AG10803 (cell line): ENCODE results near the gene IGFBP2.
A peak's percentile ranks its signal among the peaks of the same experiment; 100 is the strongest.

Source experiments
- DNase-seq: peaks from one replicate; pipeline ENCODE4 v3.0.0; 2010; ENCODE audit warnings: low read depth
- H3K4me3 ChIP-seq: 2 replicates; pipeline ENCODE4 v1.5.1; 2011; ENCODE audit warnings: mild to moderate bottlenecking, low read length, control low read depth
- CTCF ChIP-seq: conservative IDR thresholded peaks from 2 replicates; pipeline ENCODE4 v1.5.1; 2011; ENCODE audit warnings: mild to moderate bottlenecking, low read length, control low read depth, inconsistent platforms

The IGFBP2 gene

GRCh38 chr2:216643986-216644659 is 10.9 kb downstream of the IGFBP2 start:
- no peak for TF ChIP-seq CTCF
- no peak for DNase-seq
- no peak overlapping the region for H3K4me3 ChIP-seq

- no peak for DNase-seq
- H3K4me3 ChIP-seq: no peak overlapping the region
- no peak for TF ChIP-seq CTCF
Observed at GRCh38 chr2:216644842-216645635, 11.8 kb downstream of the IGFBP2 start.

- no peak for TF ChIP-seq CTCF
Observed at GRCh38 chr2:216645636-216645950, 12.4 kb downstream of the IGFBP2 start.

GRCh38 chr2:216646116-216646515 is 12.9 kb downstream of the IGFBP2 start:
- no peak for TF ChIP-seq CTCF
- DNase-seq: no peak
- H3K4me3 ChIP-seq: no peak overlapping the region

More at GRCh38 chr2:216645636-216645950, 12.4 kb downstream of the IGFBP2 start:
- DNase-seq: no peak
- no peak overlapping the region for H3K4me3 ChIP-seq

GRCh38 chr2:216648105-216648504 is 14.9 kb downstream of the IGFBP2 start:
- peak; percentile 58 for DNase-seq
- TF ChIP-seq CTCF: no peak

GRCh38 chr2:216649574-216649973 is 16.4 kb downstream of the IGFBP2 start:
- no peak overlapping the region for H3K4me3 ChIP-seq
- no peak for DNase-seq
- no peak for TF ChIP-seq CTCF

More at GRCh38 chr2:216648105-216648504, 14.9 kb downstream of the IGFBP2 start:
- H3K4me3 ChIP-seq: no peak overlapping the region

- TF ChIP-seq CTCF: no peak
- no peak overlapping the region for H3K4me3 ChIP-seq
- DNase-seq: no peak
Observed at GRCh38 chr2:216650626-216651257, 17.5 kb downstream of the IGFBP2 start.
